Muscle of back (tissue), 11 donors: ENCODE measurements around the gene CCDC6. TPM values are rescaled to one million over a fixed set of nuclear protein-coding genes. Genes with fewer than 3 reads are reported as not detected.
"Not testable (repeated sequence)": the region's sequence is repeated elsewhere in the genome, so short reads cannot be mapped to it uniquely, and the experiment has no call there.

Experiments used
- DNase-seq, 3 donors: peaks; one replicate each; pipeline versions ENCODE4 v3.0.0 to v3.0.0-alpha.2; 2013
- polyA plus RNA-seq, 10 donors: library from polyadenylated mRNA; unstranded; fragments of 120-200 nt; gene quantifications; one replicate each; pipeline ENCODE4 v1.2.1, GENCODE V29; 2013; ENCODE audit not compliant: insufficient read length in 10 of 10

The CCDC6 gene
- polyA plus RNA-seq, 10 donors = 17.6 to 23.9 (median 21.2) TPM

GRCh38 chr10:59817773-59818172, 88.6 kb downstream of the CCDC6 start:
- DNase-seq = no peak

DNA sequence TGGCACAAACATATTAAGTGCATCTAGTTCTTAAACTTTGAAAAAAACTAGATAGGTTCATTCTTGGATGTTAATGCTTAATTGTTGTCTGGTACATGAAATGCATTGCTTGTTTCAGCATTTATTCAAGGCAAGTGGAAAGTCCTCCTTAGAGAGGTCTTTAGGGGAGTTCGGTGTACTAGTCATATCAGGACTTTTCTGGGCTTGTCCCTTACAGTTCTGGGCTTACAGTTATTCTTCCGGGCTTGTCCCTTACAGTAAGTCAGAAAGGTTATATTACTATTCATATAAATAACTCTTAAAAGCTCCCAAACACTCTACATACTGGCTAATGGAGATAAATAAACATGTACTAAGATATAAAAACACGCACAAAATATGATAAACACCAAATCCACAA, 91.5 kb downstream of the CCDC6 start:
- no peak for DNase-seq

GRCh38 chr10:59812519-59813122, 93.7 kb downstream of the CCDC6 start:
- no peak for DNase-seq

DNA sequence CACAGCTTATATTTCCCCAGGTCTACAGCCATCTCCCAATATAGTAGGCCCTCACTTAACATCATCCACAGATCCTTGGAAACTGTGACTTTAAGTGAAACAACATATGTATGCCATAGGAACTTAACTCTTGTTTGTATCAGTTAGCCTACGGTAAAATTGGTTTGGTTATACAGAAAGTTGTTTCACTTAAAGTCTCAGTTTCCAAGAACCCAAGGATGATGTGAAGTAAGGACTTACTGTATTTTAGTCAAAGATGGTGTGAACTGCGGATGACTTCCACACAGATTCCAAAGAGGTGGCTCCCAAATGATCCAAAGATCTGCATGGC, 96.7 kb downstream of the CCDC6 start:
- no peak for DNase-seq

DNA sequence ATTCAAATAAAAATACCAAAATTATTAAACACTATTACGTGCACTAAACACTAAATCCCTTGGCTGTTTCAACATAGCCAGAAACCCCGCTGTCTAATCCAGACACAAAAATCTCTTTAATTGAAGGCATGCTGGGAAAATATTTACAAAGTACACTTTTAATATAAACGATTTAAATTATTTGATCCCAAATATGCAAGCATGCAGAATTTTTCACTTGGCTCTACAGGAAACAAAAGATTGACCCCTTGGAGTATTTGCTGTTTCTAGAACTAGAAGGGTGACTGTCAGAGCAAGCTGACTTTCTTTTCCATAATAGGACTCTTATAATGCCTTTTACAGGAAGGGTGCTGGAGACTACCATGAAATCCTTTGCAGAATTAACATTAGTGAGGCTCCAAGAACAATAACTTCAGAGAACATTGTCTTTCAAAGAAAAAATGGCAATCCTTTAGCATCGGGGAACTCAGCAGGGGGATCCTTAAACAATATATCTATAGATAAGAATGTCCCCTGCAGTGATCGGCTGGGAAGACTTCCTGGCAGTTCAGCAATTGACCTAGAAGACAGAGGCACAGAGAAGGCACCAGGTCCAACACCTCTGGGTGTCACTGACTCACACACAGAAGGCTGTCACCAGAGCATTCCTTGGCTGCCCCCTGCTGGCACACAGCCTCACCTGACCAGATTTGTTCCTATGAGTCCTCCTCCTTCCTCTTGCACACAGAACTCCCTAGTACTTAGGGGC, 97.3 kb downstream of the CCDC6 start:
- peak; percentile 32 to 60 (median 46) for DNase-seq

- DNase-seq = no peak
Observed at GRCh38 chr10:59807629-59808620, 98.4 kb downstream of the CCDC6 start.

- peak in 1 of 3 donors; percentile 14 for DNase-seq
Observed at GRCh38 chr10:59805014-59805413, 101.3 kb downstream of the CCDC6 start.

DNA sequence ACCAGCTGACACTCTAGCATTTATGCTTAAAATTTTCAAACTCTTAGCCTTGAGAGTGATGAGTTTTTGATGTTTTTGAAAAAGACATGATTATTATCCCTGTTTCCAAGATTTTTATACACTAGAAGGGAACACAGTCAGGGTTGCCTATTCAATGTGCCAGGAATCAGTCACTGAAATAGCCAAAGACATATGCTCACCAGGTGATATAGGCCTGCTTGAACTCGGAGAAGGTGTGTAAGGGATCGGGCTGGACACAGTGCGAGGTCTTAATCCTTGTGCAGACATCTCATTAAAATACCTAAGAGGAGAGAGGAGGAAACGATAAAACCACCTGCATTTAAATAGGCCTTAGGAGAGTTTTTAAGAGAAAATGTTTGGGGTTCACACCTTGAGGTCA, 102.1 kb downstream of the CCDC6 start:
- DNase-seq = no peak

DNA sequence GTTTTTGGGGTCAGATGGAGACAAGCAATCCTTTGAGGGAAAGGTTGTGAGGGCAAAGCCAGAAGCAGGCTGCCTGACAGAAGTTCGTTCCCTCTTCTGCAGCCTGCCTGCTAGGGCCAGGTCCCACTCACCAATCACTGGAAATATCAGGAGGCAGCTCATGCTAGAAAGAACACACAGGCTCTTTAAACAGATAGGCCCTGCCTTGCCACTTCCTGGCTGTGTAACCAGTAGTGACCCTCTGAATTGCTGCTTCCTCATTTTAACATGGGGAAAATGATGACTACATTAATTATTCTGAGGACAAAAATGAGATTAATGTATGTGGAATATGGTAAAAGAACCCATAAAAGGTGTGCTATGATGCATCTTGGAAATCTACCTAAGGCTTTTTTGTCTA, 102.6 kb downstream of the CCDC6 start:
- no peak for DNase-seq

DNA sequence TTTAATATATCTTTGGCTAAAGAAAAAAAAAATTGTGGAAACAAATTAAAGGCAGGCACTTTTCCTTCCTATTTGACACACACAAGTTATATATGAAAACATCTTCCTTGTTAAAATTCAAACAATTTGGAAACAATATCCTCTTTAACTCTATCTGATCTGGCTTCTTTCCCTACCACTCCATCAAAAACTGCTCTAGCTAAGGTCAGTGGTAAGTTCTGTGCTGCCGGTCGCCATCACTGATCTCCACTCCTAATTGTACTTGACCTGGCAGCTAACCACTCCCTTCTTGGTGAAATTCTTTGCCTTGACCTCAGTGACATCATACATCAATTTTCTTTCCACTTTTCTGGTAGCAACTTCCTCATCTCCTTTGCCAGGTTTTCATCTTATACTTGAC, 105.2 kb downstream of the CCDC6 start:
- DNase-seq = no peak

- DNase-seq = no peak
Observed at GRCh38 chr10:59799421-59799820, 106.9 kb downstream of the CCDC6 start.

GRCh38 chr10:59793919-59794318, 112.4 kb downstream of the CCDC6 start:
- DNase-seq = peak in 2 of 3 donors; percentile 23 to 45

GRCh38 chr10:59792812-59793211, 113.5 kb downstream of the CCDC6 start:
- no peak for DNase-seq

DNA sequence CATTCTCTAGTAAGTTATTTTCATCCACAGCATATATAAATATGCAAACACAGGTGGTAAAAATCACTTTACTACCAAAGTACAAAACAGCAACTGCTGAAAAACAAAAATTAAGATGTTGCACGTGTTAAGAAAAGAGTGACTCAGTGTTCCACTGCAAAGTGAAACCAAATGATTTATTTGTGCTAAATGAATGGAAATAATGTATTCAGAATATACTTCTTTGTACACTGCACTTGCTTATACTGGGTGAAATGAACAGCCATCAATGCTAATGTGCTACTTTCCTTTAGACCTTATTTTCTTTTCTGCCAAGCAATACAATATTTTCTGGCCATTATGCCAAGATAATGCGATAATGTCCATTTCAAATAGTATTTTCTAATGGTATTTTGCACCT, 114.8 kb downstream of the CCDC6 start:
- DNase-seq = no peak

- DNase-seq = not testable (repeated sequence)
Observed at GRCh38 chr10:59790080-59790479, 116.3 kb downstream of the CCDC6 start.

- not testable (repeated sequence) for DNase-seq
Observed at GRCh38 chr10:59788914-59789313, 117.4 kb downstream of the CCDC6 start.

DNA sequence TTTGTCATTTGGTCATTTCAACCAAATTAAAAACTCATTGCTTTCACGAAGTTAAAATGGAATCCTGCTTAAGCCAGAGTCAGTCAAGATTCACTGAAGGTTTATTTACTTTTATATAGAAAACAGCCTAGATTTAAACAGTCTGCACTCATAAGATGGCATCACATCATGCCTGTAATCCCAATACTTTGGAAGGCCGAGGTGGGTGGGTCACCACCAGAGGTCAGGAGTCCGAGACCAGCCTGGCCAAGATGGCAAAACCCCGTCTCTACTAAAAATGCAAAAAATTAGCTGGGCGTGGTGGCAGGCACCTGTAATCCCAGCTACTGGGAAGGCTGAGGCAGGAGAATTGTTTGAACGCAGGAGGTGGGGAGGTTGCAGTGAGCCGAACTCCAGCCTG, 119.3 kb downstream of the CCDC6 start:
- DNase-seq = not testable (repeated sequence)

GRCh38 chr10:59785476-59785875, 120.9 kb downstream of the CCDC6 start:
- not testable (repeated sequence) for DNase-seq

DNA sequence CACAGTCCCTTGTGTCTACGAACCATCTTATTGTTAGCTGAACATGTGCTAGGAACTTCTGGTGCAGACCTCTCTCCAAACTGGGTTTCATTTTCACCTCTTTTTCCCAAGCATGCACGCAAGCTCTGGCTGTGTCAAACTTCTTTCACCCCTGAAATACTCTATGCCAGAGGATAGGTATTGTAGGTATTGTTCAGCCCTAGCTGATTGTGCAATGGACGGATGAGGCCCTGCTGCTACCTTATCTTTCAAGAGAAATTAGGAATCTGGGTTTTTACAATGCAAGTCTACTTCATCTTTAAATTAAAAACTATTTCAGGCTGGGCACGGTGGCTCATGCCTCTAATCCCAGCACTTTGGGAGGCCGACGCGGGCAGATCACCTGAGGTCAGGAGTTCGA, 124.8 kb downstream of the CCDC6 start:
- DNase-seq = no peak

DNA sequence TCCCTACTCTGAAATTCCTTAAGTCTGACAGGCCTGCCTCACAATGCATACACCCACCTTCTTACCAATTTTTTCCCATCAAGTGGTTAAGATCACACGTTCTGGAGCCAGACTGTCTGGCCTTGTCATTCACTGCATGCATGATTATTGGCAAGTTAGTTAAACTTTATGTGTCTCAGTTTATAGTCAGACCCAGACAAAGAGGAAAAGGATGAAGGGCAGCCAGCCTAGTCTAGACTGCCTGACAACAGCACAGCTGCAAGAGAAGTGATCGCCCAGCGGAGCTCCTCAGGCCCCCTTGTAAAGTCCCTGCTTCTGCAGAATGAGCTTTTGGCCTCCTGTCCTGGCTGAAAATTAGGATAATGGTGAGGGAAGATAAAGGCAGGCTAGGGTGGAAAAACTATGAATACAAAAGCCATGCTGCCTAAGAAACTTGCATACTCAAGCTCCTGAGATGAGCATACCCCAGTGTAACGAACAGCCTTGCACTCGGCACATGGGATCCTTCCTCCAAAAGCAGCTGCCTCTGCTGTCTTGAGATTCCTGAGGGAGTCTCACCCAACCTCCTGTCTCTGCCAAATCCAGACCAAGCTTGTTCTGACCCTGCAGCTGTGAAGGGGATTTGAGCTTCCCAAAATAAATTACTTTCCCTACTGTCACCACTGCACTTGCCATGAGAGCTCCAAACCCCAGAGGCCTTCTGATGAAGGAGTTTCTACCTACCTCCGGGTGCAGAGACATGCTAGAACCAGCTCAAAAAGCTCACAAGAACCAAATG, 126.4 kb downstream of the CCDC6 start:
- DNase-seq = peak; percentile 58 to 83 (median 66)

DNA sequence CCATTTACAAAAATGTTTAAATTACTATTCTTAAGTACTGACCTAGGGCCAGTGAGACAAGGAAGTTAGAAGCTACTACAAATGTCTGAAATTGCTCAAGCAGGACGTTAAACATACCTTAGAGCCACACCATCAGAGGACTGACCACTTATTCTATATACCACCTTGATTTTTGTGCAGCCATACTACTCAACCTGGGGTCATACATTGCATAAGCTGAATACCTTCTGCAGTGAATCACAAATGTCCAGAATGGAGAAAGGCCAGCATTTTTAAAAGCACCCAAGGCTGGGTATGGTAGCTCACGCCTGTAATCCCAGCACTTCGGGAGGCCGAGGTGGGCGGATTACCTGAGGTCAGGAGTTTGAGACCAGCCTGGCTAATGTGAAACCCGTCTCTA, 131.9 kb downstream of the CCDC6 start:
- no peak for DNase-seq

DNA sequence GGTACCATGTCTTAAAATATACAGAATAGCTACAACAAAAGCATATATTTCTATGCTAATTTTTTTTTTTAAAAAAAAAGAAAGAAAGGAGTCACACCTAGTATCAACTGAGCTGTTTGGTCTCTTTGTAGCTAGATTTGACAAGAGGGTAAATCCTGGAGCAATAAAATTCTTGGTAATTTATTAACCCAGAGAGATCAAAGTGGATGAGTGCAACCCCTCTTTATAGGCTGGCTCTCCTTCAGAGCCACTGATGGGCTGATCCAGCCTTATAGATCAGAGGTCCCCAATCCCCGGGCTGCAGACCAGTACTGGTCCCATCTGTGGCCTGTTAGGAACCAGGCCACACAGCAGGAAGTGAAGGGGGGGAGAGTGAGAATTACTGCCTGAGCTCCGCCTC, 133.3 kb downstream of the CCDC6 start:
- DNase-seq = no peak
